Keratinocyte (primary cell): ENCODE data around the gene PRM2.

Experiments
- EZH2 ChIP-seq: IDR thresholded peaks from one replicate; pipeline ENCODE4 v1.6.1; 2012; ENCODE audit warnings: inconsistent platforms, mild to moderate bottlenecking, low read length, moderate library complexity
- TF ChIP-seq, protein P1 (sequence below), 3 experiments: IDR thresholded peaks in 1 of 3; conservative IDR thresholded peaks in 1 of 3; optimal IDR thresholded peaks in 1 of 3; 2 replicates in 2 of 3; 3 replicates in 1 of 3; pipeline versions ENCODE3 to v1.5.1; 2011; ENCODE audit warnings: low read length in 3 of 3, mild to moderate bottlenecking in 3 of 3, moderate library complexity in 2 of 3, control low read depth in 1 of 3, inconsistent platforms in 1 of 3; ENCODE audit not compliant: insufficient read depth in 2 of 3; ENCODE audit errors: extremely low read depth in 1 of 3

DNA sequence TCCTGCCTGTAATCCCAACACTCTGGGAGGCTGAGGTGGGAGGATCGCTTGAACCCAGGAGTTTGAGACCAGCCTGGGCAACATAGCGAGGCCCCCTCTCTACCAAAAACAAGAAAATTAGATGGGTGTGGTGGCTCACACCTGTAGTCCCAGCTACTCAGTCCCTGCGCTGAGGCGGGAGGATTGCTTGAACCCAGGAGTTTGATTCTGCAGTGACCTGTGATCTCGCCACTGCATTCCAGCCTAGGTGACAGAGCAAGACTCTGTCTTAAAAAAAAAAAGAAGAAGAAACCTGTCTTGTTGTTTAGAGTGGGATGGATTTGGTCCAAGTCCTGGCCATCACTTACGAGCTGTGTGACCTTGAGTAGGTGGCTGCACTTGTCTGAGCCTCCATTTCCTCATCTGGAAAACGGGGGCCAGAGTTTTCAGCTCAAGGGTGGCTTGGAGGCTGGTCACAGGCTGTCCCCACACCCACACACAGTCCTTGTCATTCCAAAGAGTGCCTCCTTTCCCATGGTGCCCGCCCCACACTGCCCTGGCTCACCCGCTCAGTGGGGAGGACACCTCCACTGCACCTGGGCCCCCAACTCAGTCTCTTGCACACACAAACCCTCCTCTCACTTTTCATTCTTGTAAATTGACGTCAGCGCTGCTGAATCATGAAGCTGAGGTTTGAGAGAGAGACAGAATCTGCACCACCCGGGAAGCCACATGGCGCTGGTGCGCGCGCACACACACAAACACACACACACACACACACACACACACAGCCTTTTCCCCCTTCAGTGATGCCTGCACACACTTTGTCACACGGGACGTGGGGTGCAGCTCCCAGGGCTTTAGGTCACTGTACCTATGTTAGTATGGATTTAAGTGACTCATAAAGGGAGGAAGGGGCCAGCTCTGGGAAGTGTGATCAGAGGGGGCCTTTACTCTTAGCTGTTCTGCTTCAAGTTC, 24.5 kb downstream of the PRM2 start:
- TF ChIP-seq, protein P1, sequence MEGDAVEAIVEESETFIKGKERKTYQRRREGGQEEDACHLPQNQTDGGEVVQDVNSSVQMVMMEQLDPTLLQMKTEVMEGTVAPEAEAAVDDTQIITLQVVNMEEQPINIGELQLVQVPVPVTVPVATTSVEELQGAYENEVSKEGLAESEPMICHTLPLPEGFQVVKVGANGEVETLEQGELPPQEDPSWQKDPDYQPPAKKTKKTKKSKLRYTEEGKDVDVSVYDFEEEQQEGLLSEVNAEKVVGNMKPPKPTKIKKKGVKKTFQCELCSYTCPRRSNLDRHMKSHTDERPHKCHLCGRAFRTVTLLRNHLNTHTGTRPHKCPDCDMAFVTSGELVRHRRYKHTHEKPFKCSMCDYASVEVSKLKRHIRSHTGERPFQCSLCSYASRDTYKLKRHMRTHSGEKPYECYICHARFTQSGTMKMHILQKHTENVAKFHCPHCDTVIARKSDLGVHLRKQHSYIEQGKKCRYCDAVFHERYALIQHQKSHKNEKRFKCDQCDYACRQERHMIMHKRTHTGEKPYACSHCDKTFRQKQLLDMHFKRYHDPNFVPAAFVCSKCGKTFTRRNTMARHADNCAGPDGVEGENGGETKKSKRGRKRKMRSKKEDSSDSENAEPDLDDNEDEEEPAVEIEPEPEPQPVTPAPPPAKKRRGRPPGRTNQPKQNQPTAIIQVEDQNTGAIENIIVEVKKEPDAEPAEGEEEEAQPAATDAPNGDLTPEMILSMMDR (optimal IDR thresholded peaks at IDR 0.05 in 1 of 3, IDR thresholded peaks at IDR 0.05 in 1 of 3, conservative IDR thresholded peaks at IDR 0.05 in 1 of 3; ENCODE audit: extremely low read depth in 1 of 3, insufficient read depth in 2 of 3, low read length in 3 of 3) = no peak
- TF ChIP-seq EZH2 = no peak
